Dendritic cell treated with granulocyte-macrophage colony-stimulating factor and Interleukin-4, amounts not matched to agents 40 ng/mL and 50 ng/mL, for 4 days (primary cell): ENCODE results near the gene DTNA.

Experiments used
- H3K27ac Mint-ChIP-seq: one replicate; pipeline ENCODE4 v1.8.0; 2022; ENCODE audit warnings: mild to moderate bottlenecking, mixed read lengths
- H3K27me3 Mint-ChIP-seq: one replicate; pipeline ENCODE4 v1.8.0; 2022; ENCODE audit warnings: mild to moderate bottlenecking, mixed read lengths
- H3K36me3 Mint-ChIP-seq: one replicate; pipeline ENCODE4 v1.8.0; 2022; ENCODE audit warnings: low read depth, mixed read lengths
- H3K4me1 Mint-ChIP-seq: one replicate; pipeline ENCODE4 v1.8.0; 2022; ENCODE audit warnings: low read depth, mixed read lengths
- H3K4me3 Mint-ChIP-seq: one replicate; pipeline ENCODE4 v1.8.0; 2022; ENCODE audit warnings: mild to moderate bottlenecking, moderate library complexity, mixed read lengths
- H3K9me3 Mint-ChIP-seq: one replicate; pipeline ENCODE4 v1.8.0; 2022; ENCODE audit warnings: mixed read lengths
- intact Hi-C: fragments of 100-400 bp; cut with micrococcal nuclease; formaldehyde crosslinking; loops from one replicate; pipeline ENCODE4 v1.15.0; 2022

Gene DTNA

GRCh38 chr18:34816183-34816582, 106.1 kb downstream of the DTNA start:
- Mint-ChIP-seq H3K4me1 (no peaks in the 10 kb centered on the region), H3K27me3 (no peaks in the 10 kb centered on the region), H3K36me3 (peaks cover 52% of the 10 kb centered on the region), H3K9me3 (no peaks in the 10 kb centered on the region), H3K4me3 (no peak overlapping the region), H3K27ac (no peak overlapping the region)
- intact Hi-C loops = no loop called here

- Mint-ChIP-seq H3K9me3 (no peaks in the 10 kb centered on the region), H3K27ac (no peak overlapping the region), H3K4me3 (no peak overlapping the region), H3K4me1 (no peaks in the 10 kb centered on the region), H3K27me3 (no peaks in the 10 kb centered on the region), H3K36me3 (peaks cover 52% of the 10 kb centered on the region)
- intact Hi-C loops = no loop called here
Observed at GRCh38 chr18:34817636-34818035, 107.5 kb downstream of the DTNA start.

- no peak overlapping the region for H3K27ac Mint-ChIP-seq
- no peak overlapping the region for H3K4me3 Mint-ChIP-seq
- no peaks in the 10 kb centered on the region for H3K9me3 Mint-ChIP-seq
- intact Hi-C loops = no loop called here
- no peaks in the 10 kb centered on the region for H3K4me1 Mint-ChIP-seq
- H3K36me3 Mint-ChIP-seq = peaks cover 49% of the 10 kb centered on the region
- H3K27me3 Mint-ChIP-seq = no peaks in the 10 kb centered on the region
Observed at GRCh38 chr18:34818064-34818463, 108.0 kb downstream of the DTNA start.

- Mint-ChIP-seq H3K4me1 (no peaks in the 10 kb centered on the region), H3K4me3 (no peak overlapping the region), H3K27ac (no peak overlapping the region), H3K27me3 (no peaks in the 10 kb centered on the region), H3K36me3 (peaks cover 52% of the 10 kb centered on the region), H3K9me3 (no peaks in the 10 kb centered on the region)
- intact Hi-C loops = no loop called here
Observed at GRCh38 chr18:34820360-34821065, 110.4 kb downstream of the DTNA start.

- no peaks in the 10 kb centered on the region for H3K9me3 Mint-ChIP-seq
- no peaks in the 10 kb centered on the region for H3K4me1 Mint-ChIP-seq
- no peaks in the 10 kb centered on the region for H3K27me3 Mint-ChIP-seq
- intact Hi-C loops = no loop called here
- H3K36me3 Mint-ChIP-seq = peaks cover 50% of the 10 kb centered on the region
- no peak overlapping the region for H3K4me3 Mint-ChIP-seq
- no peak overlapping the region for H3K27ac Mint-ChIP-seq
Observed at GRCh38 chr18:34821669-34822210, 111.6 kb downstream of the DTNA start.

GRCh38 chr18:34828093-34828492, 118.0 kb downstream of the DTNA start:
- H3K4me1 Mint-ChIP-seq = no peaks in the 10 kb centered on the region
- peaks cover 39% of the 10 kb centered on the region for H3K36me3 Mint-ChIP-seq
- no peaks in the 10 kb centered on the region for H3K27me3 Mint-ChIP-seq
- H3K9me3 Mint-ChIP-seq = no peaks in the 10 kb centered on the region
- H3K27ac Mint-ChIP-seq = no peak overlapping the region
- H3K4me3 Mint-ChIP-seq = no peak overlapping the region
- intact Hi-C loops = no loop called here

- H3K4me3 Mint-ChIP-seq = no peak overlapping the region
- no peaks in the 10 kb centered on the region for H3K27me3 Mint-ChIP-seq
- no peaks in the 10 kb centered on the region for H3K9me3 Mint-ChIP-seq
- H3K4me1 Mint-ChIP-seq = no peaks in the 10 kb centered on the region
- H3K27ac Mint-ChIP-seq = no peak overlapping the region
- H3K36me3 Mint-ChIP-seq = peaks cover 28% of the 10 kb centered on the region
- intact Hi-C loops = no loop called here
Observed at GRCh38 chr18:34834897-34835296, 124.8 kb downstream of the DTNA start.

GRCh38 chr18:34835466-34835865, 125.4 kb downstream of the DTNA start:
- Mint-ChIP-seq H3K4me3 (no peak overlapping the region), H3K27ac (no peak overlapping the region), H3K36me3 (peaks cover 26% of the 10 kb centered on the region), H3K27me3 (no peaks in the 10 kb centered on the region), H3K9me3 (no peaks in the 10 kb centered on the region), H3K4me1 (no peaks in the 10 kb centered on the region)
- intact Hi-C loops = no loop called here

GRCh38 chr18:34837769-34838272, 127.7 kb downstream of the DTNA start:
- H3K9me3 Mint-ChIP-seq = no peaks in the 10 kb centered on the region
- intact Hi-C loops = no loop called here
- no peak overlapping the region for H3K27ac Mint-ChIP-seq
- H3K27me3 Mint-ChIP-seq = no peaks in the 10 kb centered on the region
- H3K4me1 Mint-ChIP-seq = no peaks in the 10 kb centered on the region
- peaks cover 22% of the 10 kb centered on the region for H3K36me3 Mint-ChIP-seq
- H3K4me3 Mint-ChIP-seq = no peak overlapping the region

GRCh38 chr18:34838669-34839068, 128.6 kb downstream of the DTNA start:
- H3K36me3 Mint-ChIP-seq = peaks cover 17% of the 10 kb centered on the region
- peaks cover 4% of the 10 kb centered on the region for H3K4me1 Mint-ChIP-seq
- no peak overlapping the region for H3K27ac Mint-ChIP-seq
- no peak overlapping the region for H3K4me3 Mint-ChIP-seq
- H3K9me3 Mint-ChIP-seq = peaks cover 2% of the 10 kb centered on the region
- intact Hi-C loops = no loop called here
- no peaks in the 10 kb centered on the region for H3K27me3 Mint-ChIP-seq

GRCh38 chr18:34840256-34840826, 130.2 kb downstream of the DTNA start:
- Mint-ChIP-seq H3K27me3 (no peaks in the 10 kb centered on the region), H3K27ac (no peak overlapping the region), H3K9me3 (peaks cover 9% of the 10 kb centered on the region), H3K4me1 (peaks cover 12% of the 10 kb centered on the region), H3K36me3 (peaks cover 7% of the 10 kb centered on the region), H3K4me3 (no peak overlapping the region)
- intact Hi-C loops = no loop called here

GRCh38 chr18:34841891-34842290, 131.8 kb downstream of the DTNA start:
- Mint-ChIP-seq H3K9me3 (peaks cover 9% of the 10 kb centered on the region), H3K27ac (no peak overlapping the region), H3K4me1 (peaks cover 12% of the 10 kb centered on the region), H3K36me3 (peaks cover 9% of the 10 kb centered on the region), H3K27me3 (no peaks in the 10 kb centered on the region), H3K4me3 (no peak overlapping the region)
- intact Hi-C loops = no loop called here

GRCh38 chr18:34844072-34844471, 134.0 kb downstream of the DTNA start:
- Mint-ChIP-seq H3K4me1 (peaks cover 12% of the 10 kb centered on the region), H3K27me3 (no peaks in the 10 kb centered on the region), H3K9me3 (peaks cover 9% of the 10 kb centered on the region), H3K27ac (no peak overlapping the region), H3K36me3 (peaks cover 20% of the 10 kb centered on the region), H3K4me3 (no peak overlapping the region)
- intact Hi-C loops = no loop called here

GRCh38 chr18:34844732-34845459, 134.8 kb downstream of the DTNA start:
- intact Hi-C loops = no loop called here
- Mint-ChIP-seq H3K27ac (no peak overlapping the region), H3K9me3 (peaks cover 9% of the 10 kb centered on the region), H3K36me3 (peaks cover 28% of the 10 kb centered on the region), H3K4me1 (peaks cover 12% of the 10 kb centered on the region), H3K27me3 (no peaks in the 10 kb centered on the region), H3K4me3 (no peak overlapping the region)
